ENCODE results near the gene RNASE8. TPM values are rescaled to one million over a fixed set of nuclear protein-coding genes. Genes with fewer than 3 reads are reported as not detected.

The RNASE8 gene
- total RNA-seq, 1 donor from 2014 or later = not detected

GRCh38 chr14:21099596-21099985, 42.0 kb downstream of the RNASE8 start:
- Mint-ChIP-seq H3K27ac (ENCODE audit: unreplicated experiment) (peak overlapping the region; percentile 57), H3K36me3 (ENCODE audit: unreplicated experiment) (no peaks in the 10 kb centered on the region), H3K4me1 (ENCODE audit: unreplicated experiment) (peaks cover 41% of the 10 kb centered on the region), H3K27me3 (ENCODE audit: unreplicated experiment) (no peaks in the 10 kb centered on the region), H3K9me3 (ENCODE audit: unreplicated experiment) (no peaks in the 10 kb centered on the region), H3K4me3 (ENCODE audit: unreplicated experiment) (peak overlapping the region; percentile 76)
- no peak for TF ChIP-seq CTCF (IDR thresholded peaks at IDR 0.05)
- DNase-seq (ENCODE audit: extremely low spot score, unreplicated experiment) = no peak

GRCh38 chr14:21100931-21101330, 43.3 kb downstream of the RNASE8 start, which contains the start of gene TMEM253:
TSS of gene TMEM253 (plus strand) at chr14:21101066. CDS start at chr14:21101344, 278 bp downstream.
- no peak for DNase-seq (ENCODE audit: extremely low spot score, unreplicated experiment)
- Mint-ChIP-seq H3K27ac (ENCODE audit: unreplicated experiment) (no peak within 1 kb of the TSS), H3K36me3 (ENCODE audit: unreplicated experiment) (no peaks in the 10 kb centered on the region), H3K4me3 (ENCODE audit: unreplicated experiment) (peak within 1 kb of the TSS; percentile 18), H3K27me3 (ENCODE audit: unreplicated experiment) (no peaks in the 10 kb centered on the region), H3K4me1 (ENCODE audit: unreplicated experiment) (peaks cover 47% of the 10 kb centered on the region), H3K9me3 (ENCODE audit: unreplicated experiment) (no peaks in the 10 kb centered on the region)
- no peak for TF ChIP-seq CTCF (IDR thresholded peaks at IDR 0.05)

GRCh38 chr14:21101802-21102413, 44.3 kb downstream of the RNASE8 start:
- TF ChIP-seq CTCF (IDR thresholded peaks at IDR 0.05) = no peak
- Mint-ChIP-seq H3K4me3 (ENCODE audit: unreplicated experiment) (peak overlapping the region; percentile 29), H3K27ac (ENCODE audit: unreplicated experiment) (no peak overlapping the region), H3K27me3 (ENCODE audit: unreplicated experiment) (no peaks in the 10 kb centered on the region), H3K9me3 (ENCODE audit: unreplicated experiment) (no peaks in the 10 kb centered on the region), H3K36me3 (ENCODE audit: unreplicated experiment) (no peaks in the 10 kb centered on the region), H3K4me1 (ENCODE audit: unreplicated experiment) (peaks cover 55% of the 10 kb centered on the region)
- DNase-seq (ENCODE audit: extremely low spot score, unreplicated experiment) = no peak

GRCh38 chr14:21102521-21103410, 45.1 kb downstream of the RNASE8 start:
- H3K4me3 Mint-ChIP-seq (ENCODE audit: unreplicated experiment) = peak overlapping the region; percentile 95
- H3K27me3 Mint-ChIP-seq (ENCODE audit: unreplicated experiment) = no peaks in the 10 kb centered on the region
- H3K9me3 Mint-ChIP-seq (ENCODE audit: unreplicated experiment) = no peaks in the 10 kb centered on the region
- H3K4me1 Mint-ChIP-seq (ENCODE audit: unreplicated experiment) = peaks cover 54% of the 10 kb centered on the region
- H3K36me3 Mint-ChIP-seq (ENCODE audit: unreplicated experiment) = no peaks in the 10 kb centered on the region
- no peak for TF ChIP-seq CTCF (IDR thresholded peaks at IDR 0.05)
- DNase-seq (ENCODE audit: extremely low spot score, unreplicated experiment) = no peak
- H3K27ac Mint-ChIP-seq (ENCODE audit: unreplicated experiment) = peak overlapping the region; percentile 91

GRCh38 chr14:21103411-21103709, 45.7 kb downstream of the RNASE8 start:
- Mint-ChIP-seq H3K4me1 (ENCODE audit: unreplicated experiment) (peaks cover 54% of the 10 kb centered on the region), H3K9me3 (ENCODE audit: unreplicated experiment) (no peaks in the 10 kb centered on the region), H3K27me3 (ENCODE audit: unreplicated experiment) (no peaks in the 10 kb centered on the region), H3K27ac (ENCODE audit: unreplicated experiment) (peak overlapping the region; percentile 91), H3K36me3 (ENCODE audit: unreplicated experiment) (no peaks in the 10 kb centered on the region), H3K4me3 (ENCODE audit: unreplicated experiment) (peak overlapping the region; percentile 95)
- DNase-seq (ENCODE audit: extremely low spot score, unreplicated experiment) = no peak
- TF ChIP-seq CTCF (IDR thresholded peaks at IDR 0.05) = no peak

Data from osteocyte (in vitro differentiated cells).